A673 (cell line): ENCODE measurements around the gene MGAT5B. TPM values are rescaled to one million over a fixed set of nuclear protein-coding genes. Genes with fewer than 3 reads are reported as not detected.

Experiments
- BruUV-seq: library from RNA; stranded (reverse); fragments of 400-500 nt; replicated peaks from 2 replicates; lab custom pipeline; 2021; lab: Mats Ljungman, UMichigan
- CTCF ChIA-PET: fragments of 300-600 bp; sonication (Branson Sonifier 250); formaldehyde crosslinking; loops from one replicate; lab custom pipeline; 2022; ENCODE audit warnings: antibody characterized with exemption; lab: Charles Lee
- POLR2A ChIA-PET: fragments of 300-600 bp; sonication (Branson Sonifier 250); formaldehyde crosslinking; loops from one replicate; lab custom pipeline; 2022; ENCODE audit warnings: antibody characterized with exemption; ENCODE audit not compliant: low non-redundant PET; lab: Charles Lee
- DNase-seq: peaks from one replicate; pipeline ENCODE4 v3.0.0-alpha.2; 2015; ENCODE audit warnings: low spot score
- H3K27ac ChIP-seq: fragments of 200-600 bp; sonication (generic); 2 replicates; pipeline ENCODE4 v1.5.1; 2016; ENCODE audit warnings: mixed run types, low read depth, mild to moderate bottlenecking, mixed read lengths, antibody characterized with exemption, low read length; ENCODE audit not compliant: poor library complexity, severe bottlenecking
- H3K27me3 ChIP-seq: fragments of 200-600 bp; sonication (generic); replicated peaks from 2 replicates; pipeline ENCODE4 v1.6.1; 2017; ENCODE audit warnings: mixed run types, low read depth, mild to moderate bottlenecking, mixed read lengths, antibody characterized with exemption, low read length; ENCODE audit not compliant: insufficient read depth, poor library complexity
- H3K36me3 ChIP-seq: fragments of 200-600 bp; sonication (generic); 2 replicates; pipeline ENCODE4 v1.6.1; 2016; ENCODE audit warnings: mixed run types, mild to moderate bottlenecking, mixed read lengths, antibody characterized with exemption, low read length; ENCODE audit not compliant: insufficient read depth, poor library complexity, severe bottlenecking
- H3K4me1 ChIP-seq: fragments of 200-600 bp; sonication (generic); 2 replicates; pipeline ENCODE4 v1.6.1; 2017; ENCODE audit warnings: mixed run types, mild to moderate bottlenecking, mixed read lengths, antibody characterized with exemption, low read length; ENCODE audit not compliant: insufficient read depth, poor library complexity, severe bottlenecking
- H3K4me3 ChIP-seq: fragments of 200-600 bp; sonication (generic); 2 replicates; pipeline ENCODE4 v1.5.1; 2016; ENCODE audit warnings: low read depth, mixed run types, mild to moderate bottlenecking, mixed read lengths, low read length; ENCODE audit not compliant: poor library complexity, severe bottlenecking
- H3K9me3 ChIP-seq: fragments of 200-600 bp; sonication (generic); 2 replicates; pipeline ENCODE4 v1.6.1; 2016; ENCODE audit warnings: mixed run types, low read depth, mild to moderate bottlenecking, mixed read lengths, antibody characterized with exemption, low read length; ENCODE audit not compliant: poor library complexity, severe bottlenecking
- EZH2 ChIP-seq: fragments of 200-600 bp; sonication (generic); IDR thresholded peaks from 2 replicates; pipeline ENCODE4 v1.6.1; 2017; ENCODE audit warnings: borderline replicate concordance, low read depth, mild to moderate bottlenecking, mixed read lengths, antibody characterized with exemption, low read length; ENCODE audit not compliant: poor library complexity, severe bottlenecking
- intact Hi-C: fragments of 100-400 bp; cut with micrococcal nuclease; formaldehyde crosslinking; loops from one replicate; pipeline ENCODE4 v1.10.0; 2022; ENCODE audit not compliant: unreplicated experiment
- total RNA-seq: library from RNA; stranded (reverse); gene quantifications from 2 replicates; pipeline ENCODE4 v1.2.3, GENCODE V29; 2021
- TF ChIP-seq, protein P1 (sequence below): fragments of 300-800, 200-600 bp; sonication (generic); conservative IDR thresholded peaks from 2 replicates; pipeline ENCODE4 v1.5.1; 2017; ENCODE audit warnings: low read depth, mild to moderate bottlenecking, antibody characterized with exemption, low read length, moderate library complexity, mixed read lengths

Gene MGAT5B
- total RNA-seq, 1 experiment from 2014 or later = 1.1 TPM

DNA sequence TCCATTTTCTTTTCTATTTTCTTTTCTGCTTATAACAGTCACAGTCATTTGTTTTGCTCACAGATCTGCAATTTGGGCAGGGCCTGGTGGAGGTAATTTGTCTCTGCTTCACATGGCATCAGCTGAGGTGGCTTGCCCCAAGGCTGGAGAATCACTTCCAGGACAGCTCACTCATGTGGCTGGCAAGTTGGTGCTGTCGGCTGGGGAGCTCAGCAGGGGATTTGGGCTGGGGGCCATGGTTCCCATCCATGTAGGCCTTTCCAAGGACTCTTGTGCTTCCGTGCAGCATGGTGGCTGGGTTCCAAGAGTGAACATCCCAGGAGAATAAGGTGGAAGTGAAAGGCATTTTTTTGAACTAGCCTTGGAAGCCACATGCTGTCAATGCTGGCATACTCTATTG, 85.7 kb downstream of the MGAT5B start:
- no peak overlapping the region for H3K27ac ChIP-seq
- no peak overlapping the region for H3K4me3 ChIP-seq
- DNase-seq = peak; percentile 19
- ChIA-PET POLR2A (no interaction called here), CTCF (no interaction called here)
- no peaks in the 10 kb centered on the region for H3K9me3 ChIP-seq
- H3K4me1 ChIP-seq = no peaks in the 10 kb centered on the region
- TF ChIP-seq EZH2 = no peak
- TF ChIP-seq, protein P1, sequence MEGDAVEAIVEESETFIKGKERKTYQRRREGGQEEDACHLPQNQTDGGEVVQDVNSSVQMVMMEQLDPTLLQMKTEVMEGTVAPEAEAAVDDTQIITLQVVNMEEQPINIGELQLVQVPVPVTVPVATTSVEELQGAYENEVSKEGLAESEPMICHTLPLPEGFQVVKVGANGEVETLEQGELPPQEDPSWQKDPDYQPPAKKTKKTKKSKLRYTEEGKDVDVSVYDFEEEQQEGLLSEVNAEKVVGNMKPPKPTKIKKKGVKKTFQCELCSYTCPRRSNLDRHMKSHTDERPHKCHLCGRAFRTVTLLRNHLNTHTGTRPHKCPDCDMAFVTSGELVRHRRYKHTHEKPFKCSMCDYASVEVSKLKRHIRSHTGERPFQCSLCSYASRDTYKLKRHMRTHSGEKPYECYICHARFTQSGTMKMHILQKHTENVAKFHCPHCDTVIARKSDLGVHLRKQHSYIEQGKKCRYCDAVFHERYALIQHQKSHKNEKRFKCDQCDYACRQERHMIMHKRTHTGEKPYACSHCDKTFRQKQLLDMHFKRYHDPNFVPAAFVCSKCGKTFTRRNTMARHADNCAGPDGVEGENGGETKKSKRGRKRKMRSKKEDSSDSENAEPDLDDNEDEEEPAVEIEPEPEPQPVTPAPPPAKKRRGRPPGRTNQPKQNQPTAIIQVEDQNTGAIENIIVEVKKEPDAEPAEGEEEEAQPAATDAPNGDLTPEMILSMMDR = no peak
- no peaks in the 10 kb centered on the region for H3K27me3 ChIP-seq
- intact Hi-C loops = no loop called here
- no peaks in the 10 kb centered on the region for H3K36me3 ChIP-seq
- no TSS peak for BruUV-seq

DNA sequence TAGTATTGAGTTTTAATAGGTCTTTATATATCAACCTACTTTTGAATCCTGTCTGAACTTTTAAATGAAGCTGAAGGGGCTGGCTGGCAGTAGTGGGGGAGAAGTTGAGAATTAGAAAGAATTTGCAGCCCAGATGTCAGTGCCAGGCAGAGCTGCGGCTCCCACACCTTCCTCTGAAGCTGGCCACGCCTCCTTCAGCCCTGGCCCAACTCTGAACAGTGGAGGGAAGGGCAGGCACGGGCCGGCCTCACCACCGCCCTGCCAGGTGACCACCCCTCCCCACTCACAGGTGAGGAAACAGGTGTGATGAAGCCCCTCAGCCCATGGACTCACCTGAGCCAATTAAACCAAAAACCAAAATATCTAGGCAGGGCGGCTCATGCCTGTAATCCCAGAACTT, 87.0 kb downstream of the MGAT5B start:
- TF ChIP-seq EZH2 = no peak
- TF ChIP-seq, protein P1 = no peak
- H3K4me3 ChIP-seq = no peak overlapping the region
- H3K36me3 ChIP-seq = no peaks in the 10 kb centered on the region
- no peak overlapping the region for H3K27ac ChIP-seq
- ChIA-PET POLR2A (no interaction called here), CTCF (no interaction called here)
- no peaks in the 10 kb centered on the region for H3K27me3 ChIP-seq
- H3K9me3 ChIP-seq = no peaks in the 10 kb centered on the region
- no TSS peak for BruUV-seq
- no peak for DNase-seq
- intact Hi-C loops = no loop called here
- H3K4me1 ChIP-seq = no peaks in the 10 kb centered on the region

DNA sequence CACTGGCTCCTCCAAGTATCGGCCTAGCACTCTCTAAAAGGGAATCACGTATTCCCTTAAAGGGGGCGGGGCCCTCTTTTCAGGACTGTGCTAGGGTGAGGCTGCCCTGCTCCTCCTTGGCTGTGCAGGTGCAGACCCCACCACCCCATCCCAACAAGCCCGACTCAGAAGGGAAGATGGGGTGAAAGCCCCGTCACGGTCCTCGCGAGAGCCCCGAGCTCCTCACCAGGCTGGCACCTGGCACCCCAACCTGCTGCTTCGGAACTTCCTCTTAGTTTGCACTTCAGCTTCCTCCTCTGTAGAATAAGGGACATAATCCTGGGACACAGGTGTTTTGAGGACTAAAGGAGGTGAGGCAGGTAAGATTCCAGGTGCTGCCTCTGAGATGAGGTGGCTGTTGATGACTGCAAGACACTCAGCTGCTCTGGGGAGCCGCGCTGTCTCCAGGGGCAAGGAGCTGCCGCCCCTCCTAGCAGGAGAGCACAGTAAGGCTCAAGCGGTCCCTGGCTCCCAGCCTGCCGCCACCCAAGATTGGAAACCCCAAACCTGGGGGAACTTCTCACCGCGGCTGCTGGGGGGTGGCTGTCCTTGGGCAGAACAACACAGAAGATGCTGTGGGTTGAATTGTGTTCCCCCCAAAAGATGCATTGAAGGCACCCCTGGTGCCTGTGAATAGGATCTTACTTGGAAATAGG, 88.8 kb downstream of the MGAT5B start:
- intact Hi-C loops = no loop called here
- ChIA-PET CTCF (no interaction called here), POLR2A (interaction anchor here (0.5 kb wide), 1 partner anchor 141 kb away, joined by 27 read pairs; no protein-coding TSS in a partner anchor)
- Histone ChIP-seq H3K27me3 (no peaks in the 10 kb centered on the region), H3K4me3 (no peak overlapping the region), H3K9me3 (no peaks in the 10 kb centered on the region), H3K4me1 (no peaks in the 10 kb centered on the region), H3K36me3 (no peaks in the 10 kb centered on the region), H3K27ac (no peak overlapping the region)
- no peak for DNase-seq
- BruUV-seq = no TSS peak
- TF ChIP-seq EZH2 = no peak
- TF ChIP-seq, protein P1 = no peak
